A549 (cell line): ENCODE measurements around the gene SMO.

ENCODE experiments used
- CBX2 ChIP-seq: fragments of 200-600 bp; sonication (generic); IDR thresholded peaks from 2 replicates; pipeline ENCODE4 v1.6.1; 2016; ENCODE audit warnings: low read depth, mild to moderate bottlenecking, borderline replicate concordance
- CEBPB ChIP-seq, 2 experiments: fragments of >200 bp in 1 of 2; sonication (Bioruptor Twin) in 1 of 2; formaldehyde crosslinking in 1 of 2; IDR thresholded peaks; 2 replicates each; pipeline ENCODE4 v1.6.1; 2012 to 2016
- CTCF ChIP-seq: fragments of >200 bp; sonication (Bioruptor Twin); formaldehyde crosslinking; IDR thresholded peaks from 3 replicates; pipeline ENCODE4 v1.5.1; 2016
- EP300 ChIP-seq, 2 experiments: fragments of >200 bp; sonication (Bioruptor Twin); formaldehyde crosslinking; IDR thresholded peaks; 2 replicates in 1 of 2; 3 replicates in 1 of 2; pipeline ENCODE4 v1.6.1; 2016 to 2017
- MAFK ChIP-seq: fragments of 450-650 bp; IDR thresholded peaks from 2 replicates; pipeline ENCODE4 v1.6.1; 2014; ENCODE audit not compliant: partially characterized antibody
- POLR2A ChIP-seq: IDR thresholded peaks from 2 replicates; pipeline ENCODE4 v1.6.1; 2012; ENCODE audit warnings: mild to moderate bottlenecking, low read length
- POLR2AphosphoS2 ChIP-seq: conservative IDR thresholded peaks from 2 replicates; pipeline ENCODE4 v1.6.1; 2012; ENCODE audit warnings: low read length, improper control_type of control experiment, inconsistent platforms
- REST ChIP-seq: fragments of 200-600 bp; sonication (generic); IDR thresholded peaks from 2 replicates; pipeline ENCODE4 v1.6.1; 2016; ENCODE audit warnings: antibody characterized with exemption, mild to moderate bottlenecking, moderate library complexity
- RFX5 ChIP-seq: fragments of 450-650 bp; IDR thresholded peaks from 2 replicates; pipeline ENCODE4 v1.7.1; 2014; ENCODE audit warnings: antibody characterized with exemption, mild to moderate bottlenecking, moderate library complexity
- TP53 ChIP-seq: fragments of 250-450 bp; sonication (Bioruptor Pico); IDR thresholded peaks from 2 replicates; pipeline ENCODE4 v1.5.0; 2021; ENCODE audit warnings: mild to moderate bottlenecking, moderate library complexity
- ZFP36 ChIP-seq: fragments of 450-650 bp; IDR thresholded peaks from 2 replicates; pipeline ENCODE4 v1.6.1; 2014; ENCODE audit warnings: borderline replicate concordance; ENCODE audit not compliant: partially characterized antibody

GRCh38 chr7:129186749-129187260 lies 1.6 kb upstream of the SMO start:
- TF ChIP-seq CEBPB (IDR thresholded peaks at IDR 0.05): no peak
- no peak for TF ChIP-seq CTCF
- TF ChIP-seq REST: no peak
- no peak for TF ChIP-seq CBX2
- no peak for TF ChIP-seq ZFP36
- no peak for TF ChIP-seq TP53 (CRISPR knock-in tag)
- no peak for TF ChIP-seq POLR2AphosphoS2
- no peak for TF ChIP-seq EP300 (IDR thresholded peaks at IDR 0.05)
- no peak for TF ChIP-seq MAFK
- no peak for TF ChIP-seq POLR2A
- TF ChIP-seq RFX5: no peak
